Activated CD4-positive, alpha-beta T cell treated with anti-CD3 and anti-CD28 coated beads, Interleukin-2, amount 50 U/mL, for 16 hours (primary cell): Measurements from ENCODE around the gene TRIML1.

Experiments
- DNase-seq: peaks from one replicate; pipeline ENCODE4 v3.0.0-alpha.2; 2020

Gene TRIML1

GRCh38 chr4:188139141-188139540 is at the start of gene TRIML1:
TSS of gene TRIML1 (plus strand) at chr4:188139441. CDS start at chr4:188139559, 118 bp downstream.
- no peak for DNase-seq

DNA sequence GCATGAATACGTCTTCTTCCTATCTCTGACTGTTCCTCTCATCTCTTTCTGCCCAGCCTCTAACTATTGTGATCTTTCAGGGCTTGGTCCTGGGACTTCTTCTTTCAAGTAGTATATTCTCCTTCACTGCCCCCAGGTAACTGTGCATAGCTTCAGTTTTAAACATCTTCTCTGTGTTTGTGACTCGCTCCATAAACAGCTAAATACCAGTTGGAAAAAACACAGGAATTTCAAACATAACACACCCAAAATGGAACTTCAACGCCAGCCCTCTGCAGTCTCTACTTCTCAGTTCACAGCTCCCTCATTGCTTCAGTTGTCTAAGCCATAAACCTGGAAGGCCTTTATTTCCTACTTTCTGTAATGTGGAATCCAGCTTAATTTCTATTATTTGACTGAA is 46.4 kb upstream of the TRIML1 start:
- no peak for DNase-seq

GRCh38 chr4:188106454-188106853 is 32.8 kb upstream of the TRIML1 start:
- DNase-seq = no peak

DNA sequence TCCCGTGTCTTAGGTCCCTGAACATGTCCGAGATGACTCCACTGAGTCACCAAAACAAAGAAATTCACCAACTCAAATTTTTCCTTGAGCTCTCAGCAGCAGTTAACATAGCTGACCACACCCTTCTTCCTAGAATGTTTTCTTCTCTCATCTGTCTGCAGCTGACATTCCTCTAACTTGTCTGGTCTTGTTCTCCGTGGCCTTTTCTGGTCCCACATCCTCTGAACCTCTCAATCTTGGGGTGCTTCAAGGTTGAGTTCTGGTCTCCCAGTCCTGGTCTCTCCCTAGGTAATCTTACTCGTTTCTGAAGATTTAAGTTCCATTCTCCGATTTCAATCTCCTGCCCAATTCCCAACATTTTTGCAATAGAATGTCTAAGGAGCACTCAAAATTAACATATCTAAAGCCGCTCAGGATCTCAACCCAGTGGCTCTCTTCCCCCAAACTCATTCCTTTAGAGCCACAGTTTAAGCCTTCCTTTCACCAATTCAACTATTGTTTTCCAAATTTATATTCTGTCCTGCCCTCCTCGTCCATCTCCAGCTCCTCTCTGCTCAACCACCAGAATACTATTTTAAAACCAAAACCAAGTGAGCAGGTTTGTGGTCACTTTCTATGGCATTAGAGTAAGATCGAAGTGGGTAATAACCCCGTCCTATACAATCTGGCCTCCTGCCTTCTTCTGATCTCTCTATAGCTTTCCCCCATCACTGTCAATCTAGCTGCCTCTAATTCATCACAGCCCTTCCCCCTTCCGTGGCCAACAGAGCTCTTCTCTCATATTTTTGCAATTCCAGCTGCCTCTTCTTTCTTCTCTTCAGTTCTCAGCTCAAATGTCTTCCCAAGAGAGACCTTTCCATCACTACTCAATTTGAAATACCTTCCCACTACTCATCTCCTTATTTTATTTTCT is 31.1 kb upstream of the TRIML1 start:
- no peak for DNase-seq

DNA sequence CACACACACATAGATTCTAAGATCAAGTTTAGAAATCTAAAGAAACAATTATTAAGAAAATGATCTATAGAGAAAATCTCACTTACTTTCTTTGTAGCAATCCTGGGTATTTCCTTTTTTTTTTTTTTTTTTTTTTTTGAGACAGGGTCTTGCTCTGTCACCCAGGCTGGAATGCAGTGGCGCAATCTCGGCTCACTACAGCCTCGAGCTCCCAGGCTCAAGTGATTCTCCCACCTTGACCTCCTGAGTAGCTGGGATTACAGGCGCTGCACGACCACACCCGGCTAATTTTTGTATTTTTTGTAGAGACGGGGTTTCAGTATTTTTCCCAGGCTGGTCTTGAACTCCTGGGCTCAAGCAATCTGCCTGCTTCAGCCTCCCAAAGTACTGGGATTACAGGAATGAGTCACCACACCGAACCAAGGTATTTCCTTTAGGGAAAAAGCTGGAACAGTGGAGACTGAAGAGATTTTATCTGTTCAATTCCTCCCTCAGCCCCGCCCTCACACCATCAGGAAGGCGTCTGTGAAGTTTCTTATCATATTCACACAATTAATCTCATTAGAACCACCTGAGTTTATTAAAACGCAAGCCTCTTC is 30.0 kb upstream of the TRIML1 start, which contains the start of gene TRIML2:
TRIML2 (minus strand) TSS at position 447 of the 599 bp plus-strand sequence. CDS start 4,235 bp downstream, outside the sequence.
- no peak for DNase-seq

DNA sequence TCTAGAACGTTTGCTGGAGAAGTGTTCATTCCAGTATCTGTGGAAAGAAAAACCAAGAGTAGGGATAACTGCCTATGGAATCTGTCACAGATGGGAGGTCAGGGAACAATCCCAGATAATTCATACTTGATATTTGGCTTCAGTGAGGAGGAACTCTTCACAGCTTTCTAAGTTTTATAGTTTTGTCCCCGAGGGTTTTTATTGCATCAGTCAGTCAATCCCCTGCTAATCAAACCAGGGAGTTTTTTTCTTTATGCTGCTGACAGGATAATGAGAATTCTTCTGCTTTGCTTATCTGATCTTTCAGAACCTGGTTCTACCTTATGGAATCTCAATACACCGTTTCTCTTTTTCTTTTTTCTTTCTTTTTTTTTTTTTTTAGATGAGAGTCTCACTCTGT is 29.2 kb upstream of the TRIML1 start:
- no peak for DNase-seq

DNA sequence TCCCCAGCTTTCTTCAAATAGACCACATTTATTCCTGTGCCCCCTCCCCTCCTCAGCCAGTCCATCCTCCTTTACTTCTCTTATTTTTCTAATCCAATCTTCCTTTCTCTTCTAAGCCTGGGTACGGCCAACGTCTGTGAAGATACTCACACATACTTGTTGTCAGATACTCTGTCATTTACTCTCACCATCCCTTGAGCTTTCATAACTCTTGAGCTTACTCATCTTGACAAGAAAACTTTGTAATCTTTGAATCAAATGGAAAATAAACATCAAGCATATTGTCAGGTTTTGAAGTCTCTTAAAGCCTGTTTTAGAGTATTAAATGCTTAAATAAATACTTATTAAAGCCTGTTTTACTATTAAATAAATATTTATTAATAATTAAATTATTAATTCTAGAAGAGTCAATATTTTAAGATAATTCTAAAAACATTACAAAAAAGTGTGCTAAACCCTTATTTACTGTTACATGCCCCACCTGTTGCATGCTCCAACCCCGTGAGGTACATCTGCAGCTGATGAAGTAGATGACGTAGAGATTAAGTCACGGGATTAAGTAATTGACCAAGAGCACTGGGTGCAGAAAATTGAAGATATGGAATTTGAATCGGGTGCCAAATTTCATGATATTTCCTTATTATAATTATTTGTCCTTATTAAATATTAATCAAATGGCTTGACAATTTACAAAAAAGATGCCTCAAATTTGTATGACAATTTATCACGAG is 28.3 kb upstream of the TRIML1 start:
- no peak for DNase-seq

DNA sequence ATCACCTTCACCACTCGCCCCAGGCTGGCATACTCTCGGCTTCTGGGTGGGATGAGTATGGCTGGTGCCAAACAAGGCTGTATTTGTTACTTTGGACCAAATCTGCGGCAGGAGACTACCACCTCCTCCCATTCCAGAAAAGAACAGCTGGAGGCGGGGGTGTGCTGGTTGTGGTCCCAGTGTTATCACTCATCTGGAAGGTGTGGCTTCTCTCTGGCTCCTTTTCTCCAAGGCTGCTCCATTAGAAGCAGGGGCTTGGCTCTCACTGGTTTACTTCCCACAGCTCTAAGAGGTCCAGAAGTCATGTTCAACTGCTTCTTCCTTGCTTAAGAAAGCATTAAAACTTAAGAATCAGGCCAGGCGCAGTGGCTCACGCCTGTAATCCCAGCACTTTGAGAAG is 27.3 kb upstream of the TRIML1 start:
- no peak for DNase-seq

- no peak for DNase-seq
Observed at GRCh38 chr4:188113156-188113555, 26.1 kb upstream of the TRIML1 start.

DNA sequence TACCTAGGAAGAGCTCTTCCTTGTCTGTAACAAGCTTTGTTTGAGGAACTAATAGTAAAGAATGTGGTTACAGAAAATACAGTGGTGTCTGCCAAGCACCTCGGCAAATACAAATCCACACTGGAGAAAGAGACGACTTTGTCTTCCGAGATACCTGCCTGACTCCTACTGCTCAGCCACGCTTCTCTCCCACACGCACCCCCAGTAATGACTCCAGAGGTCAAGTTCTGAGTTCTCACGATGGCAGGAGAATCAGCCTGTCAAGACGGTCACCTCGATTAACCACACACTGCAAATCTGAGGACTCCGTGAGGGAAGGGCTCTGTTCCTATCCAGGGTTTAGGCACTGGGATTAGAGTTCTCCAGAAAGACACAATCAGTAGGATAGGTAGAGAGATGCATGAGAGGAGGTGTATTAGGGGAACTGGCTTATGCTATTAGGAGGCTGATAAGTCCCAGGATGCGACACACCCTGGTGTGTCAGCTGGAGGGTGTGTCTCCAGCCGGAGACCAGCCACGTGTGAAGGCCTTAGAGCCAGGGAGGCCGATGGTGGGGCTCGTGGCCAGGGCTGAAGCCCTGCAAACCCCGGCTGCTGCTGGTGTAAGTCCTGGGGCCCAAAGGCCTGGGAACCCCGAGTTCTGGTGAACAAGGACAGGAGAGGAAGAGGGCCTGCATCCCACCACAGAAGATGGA is 21.5 kb upstream of the TRIML1 start:
- no peak for DNase-seq

- no peak for DNase-seq
Observed at GRCh38 chr4:188121530-188121929, 17.7 kb upstream of the TRIML1 start.

DNA sequence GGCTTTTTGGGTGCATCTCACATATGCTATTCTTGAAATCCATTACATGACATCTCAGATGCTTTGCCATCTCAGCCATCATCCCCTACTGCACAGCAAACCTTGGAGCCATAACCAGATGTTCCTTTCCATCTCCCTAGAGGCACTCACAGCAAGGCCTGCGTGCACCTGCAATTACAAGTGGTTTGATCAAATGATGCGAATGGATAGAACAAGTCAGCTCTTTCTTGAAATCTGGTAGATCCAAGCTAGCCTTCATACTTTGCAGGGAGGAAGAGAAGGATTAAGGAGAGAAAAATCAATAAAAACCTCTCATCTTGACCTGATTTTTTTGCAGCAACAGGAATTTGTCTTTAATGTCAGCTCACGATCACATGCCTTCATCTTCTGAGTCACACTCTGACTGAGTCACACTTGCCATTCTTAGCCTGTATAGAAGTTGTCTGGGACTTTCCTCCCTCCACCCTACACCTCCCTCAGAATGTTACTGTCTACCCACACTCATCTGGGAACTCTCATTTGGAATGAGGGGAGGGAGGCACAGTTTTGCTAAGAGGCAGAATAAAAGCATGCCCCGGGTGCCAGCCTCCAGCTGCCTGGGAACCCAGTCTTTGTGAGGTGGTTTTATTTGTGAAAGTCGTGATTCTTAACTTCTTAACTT is 11.9 kb upstream of the TRIML1 start:
- peak; percentile 2 for DNase-seq

- no peak for DNase-seq
Observed at GRCh38 chr4:188130355-188130754, 8.9 kb upstream of the TRIML1 start.

GRCh38 chr4:188132232-188132631 is 7.0 kb upstream of the TRIML1 start:
- DNase-seq = no peak

DNA sequence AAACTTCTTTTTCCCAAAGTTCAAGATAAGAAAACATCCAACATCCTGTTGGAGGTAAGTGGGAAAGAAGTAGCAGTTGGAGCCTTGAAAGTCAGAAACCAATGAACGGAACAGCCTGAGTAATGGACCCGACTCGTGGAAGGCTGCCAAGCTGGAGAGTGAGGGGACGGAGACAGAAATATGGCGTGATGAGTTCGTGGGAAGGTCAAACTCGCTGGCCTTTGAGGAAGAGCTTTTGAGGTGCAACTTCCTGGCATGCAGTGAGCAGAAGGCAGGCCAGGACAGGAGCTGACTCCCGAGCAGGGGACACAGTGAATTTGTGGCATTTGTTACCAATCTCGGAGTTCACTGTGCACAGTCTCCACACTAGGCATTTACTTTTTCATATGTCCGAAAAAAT is 1.0 kb upstream of the TRIML1 start:
- DNase-seq = no peak

DNA sequence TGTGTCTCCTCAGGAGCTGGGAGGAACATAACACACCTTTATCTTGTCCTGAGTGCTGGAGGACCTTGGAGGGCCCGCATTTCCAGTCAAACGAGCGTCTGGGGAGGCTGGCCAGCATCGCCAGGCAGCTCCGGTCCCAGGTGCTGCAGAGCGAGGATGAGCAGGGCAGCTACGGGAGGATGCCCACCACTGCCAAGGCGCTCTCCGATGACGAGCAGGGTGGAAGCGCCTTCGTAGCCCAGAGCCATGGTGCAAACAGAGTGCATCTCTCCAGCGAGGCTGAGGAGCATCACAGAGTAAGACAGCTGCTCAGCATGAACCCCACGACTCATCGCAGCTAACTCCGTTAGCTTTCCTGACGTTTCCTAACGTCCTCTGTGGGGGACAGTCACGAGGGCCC is 430 bp downstream of the TRIML1 start:
- DNase-seq = no peak

- no peak for DNase-seq
Observed at GRCh38 chr4:188143731-188144130, 4.5 kb downstream of the TRIML1 start.

GRCh38 chr4:188145601-188146000 is 6.4 kb downstream of the TRIML1 start:
- no peak for DNase-seq

GRCh38 chr4:188146618-188147017 is 7.4 kb downstream of the TRIML1 start:
- DNase-seq = no peak

DNA sequence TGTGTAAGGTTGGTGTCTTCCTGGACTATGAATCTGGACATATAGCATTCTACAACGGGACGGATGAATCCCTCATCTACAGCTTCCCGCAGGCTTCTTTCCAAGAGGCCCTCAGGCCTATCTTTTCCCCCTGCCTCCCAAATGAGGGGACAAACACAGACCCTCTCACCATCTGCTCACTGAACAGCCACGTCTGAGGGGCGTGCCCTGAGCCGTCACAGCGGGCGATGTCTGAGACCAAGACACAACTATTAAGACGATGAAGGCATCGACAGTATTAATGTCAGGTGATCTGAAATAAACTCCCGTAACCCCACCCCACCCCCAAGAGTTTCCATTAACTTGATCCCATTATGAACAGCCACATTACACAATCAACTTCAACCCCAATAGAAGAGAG is 7.9 kb downstream of the TRIML1 start:
- DNase-seq = no peak

GRCh38 chr4:188147776-188148175 is 8.5 kb downstream of the TRIML1 start:
- no peak for DNase-seq

DNA sequence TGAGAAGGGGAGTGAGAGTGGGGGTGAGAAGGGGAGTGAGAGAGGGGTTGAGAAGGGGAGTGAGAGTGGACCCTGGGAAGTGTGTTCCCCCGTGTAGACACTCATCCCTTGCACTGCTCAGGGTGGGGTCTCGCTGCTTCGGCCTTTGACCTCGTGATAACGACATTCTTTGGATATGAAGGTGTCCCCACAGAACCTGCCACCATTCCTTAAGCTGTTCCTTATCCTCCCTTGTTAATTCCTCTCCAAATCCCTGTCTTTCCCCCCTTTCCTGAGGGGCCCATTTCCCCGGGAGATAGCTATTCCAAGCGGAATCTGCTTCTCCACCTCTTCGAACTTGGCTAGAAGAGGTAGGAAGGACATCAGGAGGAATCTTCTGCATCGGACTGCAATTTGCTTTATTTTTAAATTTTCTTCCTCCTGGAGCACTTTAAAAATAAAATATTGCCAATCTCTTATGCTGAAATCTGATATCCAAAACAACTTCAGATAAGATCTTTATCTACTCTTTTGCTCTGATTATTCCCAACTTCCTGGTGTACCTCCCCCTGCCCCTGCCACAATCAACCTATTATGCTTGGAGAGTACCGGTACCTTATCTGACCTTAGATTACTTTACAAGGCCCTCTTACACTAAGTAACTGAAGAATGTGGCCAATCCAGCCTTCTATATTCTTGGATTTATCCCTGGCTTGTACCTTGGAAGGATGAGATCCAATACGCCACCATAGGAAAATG is 15.6 kb downstream of the TRIML1 start:
- DNase-seq = no peak
